AG09319 (cell line): Measurements from ENCODE around the gene ISY1.
A peak's percentile ranks its signal among the peaks of the same experiment; 100 is the strongest.

ENCODE experiments used
- DNase-seq: peaks from one replicate; pipeline ENCODE4 v3.0.0-alpha.2; 2010; ENCODE audit warnings: low read depth; ENCODE audit errors: extremely low read depth
- TF ChIP-seq, protein P1 (sequence below): IDR thresholded peaks from 2 replicates; pipeline ENCODE4 v1.5.1; 2011; ENCODE audit warnings: low read depth, mild to moderate bottlenecking, inconsistent platforms, low read length, moderate library complexity

ISY1 gene

GRCh38 chr3:129121016-129121791, 39.7 kb downstream of the ISY1 start:
- peak; percentile 3 for DNase-seq
- TF ChIP-seq, protein P1, sequence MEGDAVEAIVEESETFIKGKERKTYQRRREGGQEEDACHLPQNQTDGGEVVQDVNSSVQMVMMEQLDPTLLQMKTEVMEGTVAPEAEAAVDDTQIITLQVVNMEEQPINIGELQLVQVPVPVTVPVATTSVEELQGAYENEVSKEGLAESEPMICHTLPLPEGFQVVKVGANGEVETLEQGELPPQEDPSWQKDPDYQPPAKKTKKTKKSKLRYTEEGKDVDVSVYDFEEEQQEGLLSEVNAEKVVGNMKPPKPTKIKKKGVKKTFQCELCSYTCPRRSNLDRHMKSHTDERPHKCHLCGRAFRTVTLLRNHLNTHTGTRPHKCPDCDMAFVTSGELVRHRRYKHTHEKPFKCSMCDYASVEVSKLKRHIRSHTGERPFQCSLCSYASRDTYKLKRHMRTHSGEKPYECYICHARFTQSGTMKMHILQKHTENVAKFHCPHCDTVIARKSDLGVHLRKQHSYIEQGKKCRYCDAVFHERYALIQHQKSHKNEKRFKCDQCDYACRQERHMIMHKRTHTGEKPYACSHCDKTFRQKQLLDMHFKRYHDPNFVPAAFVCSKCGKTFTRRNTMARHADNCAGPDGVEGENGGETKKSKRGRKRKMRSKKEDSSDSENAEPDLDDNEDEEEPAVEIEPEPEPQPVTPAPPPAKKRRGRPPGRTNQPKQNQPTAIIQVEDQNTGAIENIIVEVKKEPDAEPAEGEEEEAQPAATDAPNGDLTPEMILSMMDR: no peak

- peak; percentile 68 for DNase-seq
- TF ChIP-seq, protein P1: peak; percentile 24
Measured at GRCh38 chr3:129120254-129121004, 40.4 kb downstream of the ISY1 start.

DNA sequence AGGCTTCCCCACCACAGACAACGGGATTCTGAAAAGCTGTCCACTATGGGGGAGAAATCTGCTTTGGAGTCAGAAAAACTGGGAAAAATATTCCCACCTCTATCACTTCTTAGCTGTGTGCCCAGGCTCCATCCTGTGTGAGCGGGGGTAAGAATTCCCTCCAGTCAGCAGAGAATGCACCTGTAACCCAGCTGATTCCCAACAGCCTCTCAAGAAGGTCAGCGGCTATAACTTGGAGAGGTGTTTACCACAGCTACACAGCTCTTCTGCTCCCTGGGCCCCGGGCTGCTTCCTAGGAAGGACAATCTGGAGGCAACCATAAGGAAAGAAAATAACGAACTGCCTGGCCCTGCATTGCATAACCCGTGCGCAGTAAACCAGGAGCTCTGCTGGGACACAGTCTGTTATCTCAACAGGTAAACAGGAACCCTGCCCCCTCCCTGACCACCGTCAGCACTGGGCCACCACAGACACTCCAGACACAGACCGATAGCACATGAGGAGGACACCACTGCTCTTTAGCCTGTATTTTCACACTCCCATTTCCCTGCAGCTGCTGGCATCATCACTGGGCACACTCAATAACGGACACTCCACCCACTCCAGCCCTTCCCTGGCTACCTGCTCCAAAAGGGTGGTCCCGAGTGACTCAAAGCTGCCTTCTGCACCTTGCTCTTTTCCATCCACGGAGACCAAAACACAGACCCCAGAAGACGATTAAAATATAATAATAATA, 41.3 kb downstream of the ISY1 start:
- TF ChIP-seq, protein P1: no peak
- DNase-seq: no peak

DNA sequence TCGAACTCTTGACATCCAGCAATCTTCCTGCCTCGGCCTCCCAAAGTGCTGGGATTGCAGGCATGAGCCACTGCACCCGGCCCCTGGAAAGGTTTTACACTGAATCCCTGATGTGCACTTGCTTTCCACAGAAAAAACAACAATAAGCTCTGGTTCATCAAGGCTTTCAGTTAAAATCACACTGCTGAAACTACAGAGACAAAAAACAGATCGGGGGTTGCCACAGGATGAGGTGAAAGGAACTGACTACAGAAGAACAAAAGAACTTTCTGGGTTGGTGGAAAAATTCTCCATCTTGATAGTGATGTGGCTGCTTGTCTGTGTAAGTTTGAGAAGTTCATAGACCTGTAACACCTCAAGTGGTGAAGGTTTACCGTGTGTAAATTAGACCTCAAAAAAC, 42.1 kb downstream of the ISY1 start:
- DNase-seq: no peak
- TF ChIP-seq, protein P1: no peak

DNA sequence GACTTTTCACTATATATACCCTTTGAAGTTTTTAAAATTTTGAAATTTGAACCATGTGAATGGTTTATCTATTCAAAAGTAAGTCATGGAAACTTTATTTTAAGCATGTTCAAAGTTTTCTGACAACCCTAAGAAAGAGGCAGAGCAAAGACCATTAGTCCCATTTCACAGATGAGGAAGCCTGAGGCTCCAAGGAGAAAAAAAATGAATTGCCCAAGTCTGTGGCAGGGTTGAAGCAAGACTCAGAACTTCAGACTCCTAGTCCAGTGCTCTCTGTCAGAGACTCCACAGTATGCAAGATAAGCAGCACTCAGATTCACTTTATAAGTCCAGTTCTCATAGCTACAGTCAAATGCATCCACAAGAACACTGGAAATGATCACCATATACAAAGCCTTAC, 43.7 kb downstream of the ISY1 start:
- TF ChIP-seq, protein P1: no peak
- no peak for DNase-seq

- TF ChIP-seq, protein P1: no peak
- no peak for DNase-seq
Measured at GRCh38 chr3:129116482-129116946, 44.3 kb downstream of the ISY1 start.

GRCh38 chr3:129114455-129114854, 46.4 kb downstream of the ISY1 start:
- TF ChIP-seq, protein P1: no peak
- DNase-seq: no peak
